MCF 10A (cell line): ENCODE results near the gene S100A4. TPM values are rescaled to one million over a fixed set of nuclear protein-coding genes. Genes with fewer than 3 reads are reported as not detected.

Experiments used
- BruUV-seq: library from RNA; stranded (reverse); fragments of 400-500 nt; replicated peaks from 2 replicates; lab custom pipeline; 2021; lab: Mats Ljungman, UMichigan
- CTCF ChIA-PET: fragments of 300-600 bp; sonication (Branson Sonifier 250); formaldehyde crosslinking; extraction: SDS; loops from one replicate; lab custom pipeline; 2021; ENCODE audit warnings: antibody characterized with exemption, inconsistent platforms; lab: Yijun Ruan, JAX
- POLR2A ChIA-PET: fragments of 300-600, 350-650 bp; sonication (Branson Sonifier 250); formaldehyde crosslinking; extraction: SDS; loops from one replicate; lab custom pipeline; 2020; ENCODE audit warnings: antibody characterized with exemption, inconsistent platforms; lab: Yijun Ruan, JAX
- DNase-seq: peaks from one replicate; pipeline ENCODE4 v3.0.0-alpha.2; 2018; ENCODE audit not compliant: unreplicated experiment
- H3K27ac Mint-ChIP-seq: one replicate; pipeline ENCODE4 v1.8.0; 2022; ENCODE audit warnings: mild to moderate bottlenecking, low read depth, mixed read lengths; ENCODE audit not compliant: unreplicated experiment
- H3K27me3 Mint-ChIP-seq: one replicate; pipeline ENCODE4 v1.8.0; 2022; ENCODE audit warnings: mixed read lengths; ENCODE audit not compliant: insufficient read depth, unreplicated experiment
- H3K36me3 Mint-ChIP-seq: one replicate; pipeline ENCODE4 v1.8.0; 2022; ENCODE audit warnings: mild to moderate bottlenecking, moderate library complexity, mixed read lengths; ENCODE audit not compliant: insufficient read depth, unreplicated experiment
- H3K4me1 Mint-ChIP-seq: one replicate; pipeline ENCODE4 v1.8.0; 2022; ENCODE audit warnings: mixed read lengths; ENCODE audit not compliant: insufficient read depth, unreplicated experiment
- H3K4me3 Mint-ChIP-seq: one replicate; pipeline ENCODE4 v1.8.0; 2022; ENCODE audit warnings: mild to moderate bottlenecking, moderate library complexity, mixed read lengths; ENCODE audit not compliant: unreplicated experiment
- H3K9me3 Mint-ChIP-seq: one replicate; pipeline ENCODE4 v1.8.0; 2022; ENCODE audit warnings: mixed read lengths; ENCODE audit not compliant: unreplicated experiment
- intact Hi-C: fragments of 100-400 bp; cut with micrococcal nuclease; formaldehyde crosslinking; loops from 2 replicates; pipeline ENCODE4 v1.14.1; 2022
- total RNA-seq: library from RNA; stranded (reverse); gene quantifications from 2 replicates; pipeline ENCODE4 v1.2.3, GENCODE V29; 2022
- TF ChIP-seq, protein P1 (sequence below): fragments of 200-600 bp; IDR thresholded peaks from one replicate; pipeline ENCODE4 v1.8.0; 2022; ENCODE audit warnings: antibody characterized with exemption, mild to moderate bottlenecking; ENCODE audit not compliant: unreplicated experiment

Gene S100A4
- total RNA-seq, 1 experiment from 2014 or later, result 60.7 TPM

- peaks cover 26% of the 10 kb centered on the region for H3K36me3 Mint-ChIP-seq
Observed at GRCh38 chr1:153566414-153567371, 21.1 kb upstream of the S100A4 start.

DNA sequence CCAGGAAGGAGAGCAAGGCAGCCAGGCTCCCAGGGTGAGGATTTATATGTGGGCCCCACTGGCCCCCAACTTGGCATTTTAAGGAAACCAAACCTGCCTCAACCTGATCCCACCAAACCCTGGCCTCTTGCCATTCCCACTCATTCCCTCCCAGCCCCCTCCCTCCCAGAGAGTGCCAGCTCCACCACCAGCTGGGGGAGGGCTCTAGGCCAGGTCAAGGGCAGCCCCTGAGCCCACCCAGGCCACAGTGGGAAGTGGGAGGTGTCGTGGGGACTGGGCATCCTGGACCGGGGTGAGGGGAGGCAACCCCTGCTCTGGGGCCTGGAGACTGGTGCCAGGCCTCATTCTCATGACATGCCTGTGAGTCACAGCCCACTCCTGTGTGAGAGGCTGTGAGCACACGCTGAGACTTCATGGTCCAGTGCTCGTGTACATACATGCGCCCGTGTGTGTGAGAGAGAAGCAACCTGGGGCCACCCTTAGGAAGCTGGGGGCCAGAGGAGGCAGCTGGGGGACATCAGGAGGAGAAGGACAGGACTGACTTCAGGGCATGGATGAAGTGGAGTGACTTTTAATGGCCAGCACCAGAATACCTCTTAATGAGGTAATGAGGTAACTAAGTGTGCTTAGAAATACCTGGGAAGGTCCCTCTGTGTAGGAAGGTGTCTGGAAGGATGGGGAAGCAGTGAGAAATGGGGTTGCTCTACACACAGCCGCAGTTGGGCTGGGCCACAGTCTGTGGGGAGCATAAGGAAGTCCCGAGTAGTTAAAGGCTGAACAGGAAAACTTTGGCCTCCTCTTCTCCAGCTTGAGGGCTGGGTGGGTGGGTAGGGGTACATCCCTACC is 20.1 kb upstream of the S100A4 start, which contains the start of gene S100A2:
Gene S100A2, minus strand, starts transcription at position 316 of the 846 bp plus-strand sequence. CDS start 1,967 bp downstream, outside the sequence.
- peaks cover 66% of the 10 kb centered on the region for H3K4me1 Mint-ChIP-seq
- DNase-seq, result peak; percentile 99
- no peaks in the 10 kb centered on the region for H3K27me3 Mint-ChIP-seq
- intact Hi-C loops, result loop anchor here (2.0 kb wide), 1 partner anchor 17 kb away; the partner anchor contains the start of gene S100A3
- CTCF ChIA-PET, result interaction anchor here (0.7 to 11.5 kb wide), 15 partner anchors 13 to 381 kb away, joined by 3 to 221 read pairs (median 5); partner anchors contain the start of genes DENND4B, S100A13, S100A14 and S100A16
- H3K9me3 Mint-ChIP-seq, result no peaks in the 10 kb centered on the region
- no TSS peak for BruUV-seq
- POLR2A ChIA-PET, result interaction anchor here (0.6 to 24.9 kb wide), 40 partner anchors 8 to 1572 kb away, joined by 3 to 2106 read pairs (median 5); partner anchors contain the start of genes CHTOP, CREB3L4, ILF2 and JTB
- H3K4me3 Mint-ChIP-seq, result peak within 1 kb of the TSS; percentile 67
- H3K36me3 Mint-ChIP-seq, result peaks cover 35% of the 10 kb centered on the region
- H3K27ac Mint-ChIP-seq, result peak within 1 kb of the TSS; percentile 92
- TF ChIP-seq, protein P1, sequence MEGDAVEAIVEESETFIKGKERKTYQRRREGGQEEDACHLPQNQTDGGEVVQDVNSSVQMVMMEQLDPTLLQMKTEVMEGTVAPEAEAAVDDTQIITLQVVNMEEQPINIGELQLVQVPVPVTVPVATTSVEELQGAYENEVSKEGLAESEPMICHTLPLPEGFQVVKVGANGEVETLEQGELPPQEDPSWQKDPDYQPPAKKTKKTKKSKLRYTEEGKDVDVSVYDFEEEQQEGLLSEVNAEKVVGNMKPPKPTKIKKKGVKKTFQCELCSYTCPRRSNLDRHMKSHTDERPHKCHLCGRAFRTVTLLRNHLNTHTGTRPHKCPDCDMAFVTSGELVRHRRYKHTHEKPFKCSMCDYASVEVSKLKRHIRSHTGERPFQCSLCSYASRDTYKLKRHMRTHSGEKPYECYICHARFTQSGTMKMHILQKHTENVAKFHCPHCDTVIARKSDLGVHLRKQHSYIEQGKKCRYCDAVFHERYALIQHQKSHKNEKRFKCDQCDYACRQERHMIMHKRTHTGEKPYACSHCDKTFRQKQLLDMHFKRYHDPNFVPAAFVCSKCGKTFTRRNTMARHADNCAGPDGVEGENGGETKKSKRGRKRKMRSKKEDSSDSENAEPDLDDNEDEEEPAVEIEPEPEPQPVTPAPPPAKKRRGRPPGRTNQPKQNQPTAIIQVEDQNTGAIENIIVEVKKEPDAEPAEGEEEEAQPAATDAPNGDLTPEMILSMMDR, result no peak

More at GRCh38 chr1:153566414-153567371, 21.1 kb upstream of the S100A4 start:
- peak; percentile 100 for DNase-seq
- BruUV-seq, result TSS peak; percentile 59
- intact Hi-C loops, result no loop called here
- CTCF ChIA-PET, result interaction anchor here (0.7 to 11.5 kb wide), 13 partner anchors 20 to 380 kb away, joined by 3 to 221 read pairs (median 4); partner anchors contain the start of genes DENND4B, S100A13, S100A14 and S100A16
- Mint-ChIP-seq H3K27ac (peak overlapping the region; percentile 92), H3K4me1 (peaks cover 65% of the 10 kb centered on the region), H3K9me3 (no peaks in the 10 kb centered on the region), H3K4me3 (peak overlapping the region; percentile 67), H3K27me3 (no peaks in the 10 kb centered on the region)
- TF ChIP-seq, protein P1, result no peak
- POLR2A ChIA-PET, result interaction anchor here (0.6 to 24.9 kb wide), 36 partner anchors 9 to 1531 kb away, joined by 3 to 2106 read pairs (median 5); partner anchors contain the start of genes CHTOP, CREB3L4, ILF2 and JTB

DNA sequence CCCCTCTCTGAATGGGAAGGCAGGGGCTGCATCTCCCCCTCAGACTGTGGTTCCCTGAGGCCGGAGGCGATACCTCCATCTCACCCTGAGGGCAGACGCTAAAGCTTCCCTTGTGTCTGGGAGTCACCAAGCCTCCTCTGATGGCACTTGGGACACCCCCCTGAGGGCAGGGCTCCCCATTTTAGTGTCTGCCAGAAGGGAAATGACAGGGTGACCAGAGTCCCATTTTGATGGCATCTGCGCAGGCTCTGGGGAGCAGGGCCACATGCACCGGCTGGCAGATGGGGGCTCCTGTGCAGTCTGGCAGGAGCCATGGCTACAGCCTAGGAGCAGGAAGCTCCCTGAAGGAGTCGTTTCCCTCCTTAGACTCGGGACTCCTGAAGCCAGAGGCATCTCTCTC is 18.4 kb upstream of the S100A4 start:
- Mint-ChIP-seq H3K27ac (peak overlapping the region; percentile 92), H3K4me1 (peaks cover 65% of the 10 kb centered on the region), H3K9me3 (no peaks in the 10 kb centered on the region), H3K36me3 (peaks cover 51% of the 10 kb centered on the region), H3K27me3 (no peaks in the 10 kb centered on the region), H3K4me3 (peak overlapping the region; percentile 67)
- ChIA-PET CTCF (interaction anchor here (0.7 to 11.5 kb wide), 15 partner anchors 8 to 63 kb away, joined by 3 to 221 read pairs (median 5); partner anchors contain the start of genes S100A13, S100A16, S100A4 and S100A5), POLR2A (interaction anchor here (0.6 to 24.9 kb wide), 20 partner anchors 9 to 656 kb away, joined by 3 to 2106 read pairs (median 5); partner anchors contain the start of genes CHTOP, GATAD2B, ILF2 and S100A12)
- intact Hi-C loops, result loop anchor here (2.0 kb wide), 1 partner anchor 15 kb away; the partner anchor contains the start of gene S100A3
- TF ChIP-seq, protein P1, result no peak
- peak; percentile 36 for DNase-seq
- no TSS peak for BruUV-seq
